H1 (cell line): ENCODE results near the gene SH2B2.

ENCODE experiments used
- ATF3 ChIP-seq: IDR thresholded peaks from 2 replicates; pipeline ENCODE4 v1.6.1; 2011; ENCODE audit warnings: low read depth, mild to moderate bottlenecking, low read length; ENCODE audit not compliant: insufficient read depth
- EZH2 ChIP-seq: fragments of 200-600 bp; sonication (generic); IDR thresholded peaks from 2 replicates; pipeline ENCODE4 v1.7.1; 2012; ENCODE audit warnings: low read depth, mild to moderate bottlenecking, moderate library complexity, low read length, inconsistent platforms; ENCODE audit not compliant: severe bottlenecking
- POLR2AphosphoS5 ChIP-seq: IDR thresholded peaks from 2 replicates; pipeline ENCODE4 v1.6.1; 2011; ENCODE audit warnings: low read depth, low read length
- RBBP5 ChIP-seq: IDR thresholded peaks from 2 replicates; pipeline ENCODE4 v1.7.1; 2012; ENCODE audit warnings: low read depth, mild to moderate bottlenecking, inconsistent platforms, low read length, moderate library complexity, borderline replicate concordance
- SUZ12 ChIP-seq: fragments of 200-600 bp; sonication (generic); IDR thresholded peaks from 2 replicates; pipeline ENCODE4 v1.6.1; 2012; ENCODE audit warnings: mild to moderate bottlenecking, inconsistent platforms, low read length, moderate library complexity, mixed read lengths
- TF ChIP-seq, protein P1 (sequence below), 3 experiments: IDR thresholded peaks; 1 replicate in 2 of 3; 2 replicates in 1 of 3; pipeline versions ENCODE4 v1.5.1 to v1.6.1; 2011; ENCODE audit warnings: low read length in 3 of 3, mild to moderate bottlenecking in 3 of 3, inconsistent platforms in 2 of 3, low read depth in 1 of 3, moderate library complexity in 1 of 3; ENCODE audit not compliant: insufficient read depth in 1 of 3; ENCODE audit errors: control extremely low read depth in 1 of 3

DNA sequence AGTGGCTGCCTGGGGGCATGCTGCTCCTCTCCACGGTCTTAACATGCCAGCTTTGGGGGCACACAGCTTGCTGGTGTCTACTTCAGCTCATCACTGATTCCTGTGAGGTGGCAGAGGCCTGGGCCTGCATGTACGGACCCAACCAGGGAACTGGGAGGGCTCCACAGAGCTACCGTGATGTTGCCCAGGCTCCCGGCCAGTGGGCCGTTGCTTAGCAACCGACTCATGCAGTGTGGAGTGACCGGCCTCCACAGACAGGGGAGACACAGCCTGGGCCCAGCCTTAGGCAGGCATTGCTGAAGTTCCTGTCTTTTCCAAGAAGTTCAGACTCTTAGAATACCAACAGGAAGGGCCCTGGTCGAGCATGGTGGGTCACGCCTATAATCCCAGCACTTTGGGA, 25.8 kb upstream of the SH2B2 start:
- TF ChIP-seq EZH2 (no peak), POLR2AphosphoS5 (no peak), SUZ12 (no peak), ATF3 (no peak), RBBP5 (no peak)
- TF ChIP-seq, protein P1, sequence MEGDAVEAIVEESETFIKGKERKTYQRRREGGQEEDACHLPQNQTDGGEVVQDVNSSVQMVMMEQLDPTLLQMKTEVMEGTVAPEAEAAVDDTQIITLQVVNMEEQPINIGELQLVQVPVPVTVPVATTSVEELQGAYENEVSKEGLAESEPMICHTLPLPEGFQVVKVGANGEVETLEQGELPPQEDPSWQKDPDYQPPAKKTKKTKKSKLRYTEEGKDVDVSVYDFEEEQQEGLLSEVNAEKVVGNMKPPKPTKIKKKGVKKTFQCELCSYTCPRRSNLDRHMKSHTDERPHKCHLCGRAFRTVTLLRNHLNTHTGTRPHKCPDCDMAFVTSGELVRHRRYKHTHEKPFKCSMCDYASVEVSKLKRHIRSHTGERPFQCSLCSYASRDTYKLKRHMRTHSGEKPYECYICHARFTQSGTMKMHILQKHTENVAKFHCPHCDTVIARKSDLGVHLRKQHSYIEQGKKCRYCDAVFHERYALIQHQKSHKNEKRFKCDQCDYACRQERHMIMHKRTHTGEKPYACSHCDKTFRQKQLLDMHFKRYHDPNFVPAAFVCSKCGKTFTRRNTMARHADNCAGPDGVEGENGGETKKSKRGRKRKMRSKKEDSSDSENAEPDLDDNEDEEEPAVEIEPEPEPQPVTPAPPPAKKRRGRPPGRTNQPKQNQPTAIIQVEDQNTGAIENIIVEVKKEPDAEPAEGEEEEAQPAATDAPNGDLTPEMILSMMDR (IDR thresholded peaks at IDR 0.05; ENCODE audit: control extremely low read depth in 1 of 3, insufficient read depth in 1 of 3, low read depth in 1 of 3, low read length in 3 of 3) = no peak
